HL-60 (cell line): ENCODE measurements around the gene ARHGAP24.

Experiments used
- DNase-seq, 2 experiments: peaks; one replicate each; pipeline ENCODE4 v3.0.0-alpha.2; 2010 to 2020; ENCODE audit warnings: low read depth in 1 of 2, low spot score in 1 of 2
- H3K27ac ChIP-seq: fragments of 250-450 bp; sonication (Bioruptor Pico); replicated peaks from 2 replicates; pipeline ENCODE4 v1.5.1; 2020; ENCODE audit warnings: mild to moderate bottlenecking, moderate library complexity
- H3K27me3 ChIP-seq: fragments of 250-450 bp; sonication (Bioruptor Pico); 2 replicates; pipeline ENCODE4 v1.5.1; 2021; ENCODE audit warnings: mild to moderate bottlenecking, moderate library complexity; ENCODE audit not compliant: insufficient read depth, poor library complexity, severe bottlenecking
- H3K4me3 ChIP-seq: replicated peaks from 2 replicates; pipeline ENCODE4 v1.5.1; 2011; ENCODE audit warnings: mild to moderate bottlenecking, control low read depth, low read length; ENCODE audit not compliant: insufficient read depth
- CTCF ChIP-seq: IDR thresholded peaks from one replicate; pipeline ENCODE4 v1.5.1; 2011; ENCODE audit warnings: low read length, control low read depth, inconsistent platforms; ENCODE audit not compliant: insufficient read depth
- GABPA ChIP-seq: IDR thresholded peaks from 2 replicates; pipeline ENCODE4 v1.6.1; 2012; ENCODE audit warnings: low read depth
- POLR2AphosphoS5 ChIP-seq: IDR thresholded peaks from 2 replicates; pipeline ENCODE4 v1.6.1; 2012; ENCODE audit warnings: low read depth
- SPI1 ChIP-seq: IDR thresholded peaks from 2 replicates; pipeline ENCODE4 v1.6.1; 2012; ENCODE audit warnings: low read depth, mild to moderate bottlenecking, borderline replicate concordance
- long read RNA-seq: library from polyadenylated mRNA; unstranded; transcript quantifications from one replicate; pipeline ENCODE4 v2.0.0, GENCODE V29; 2020
- TF ChIP-seq, protein P1 (sequence below): IDR thresholded peaks from 2 replicates; pipeline ENCODE4 v1.6.1; 2012; ENCODE audit warnings: low read depth; ENCODE audit not compliant: insufficient replicate concordance

ARHGAP24 gene
- long read RNA-seq: 0 reads

GRCh38 chr4:85474818-85475630, at the start of gene ARHGAP24:
TSS of gene ARHGAP24 (plus strand) at chr4:85475150.
- TF ChIP-seq POLR2AphosphoS5 (peak; percentile 74), CTCF (no peak), GABPA (peak; percentile 56; the same call in 1 of the 2 replicates), SPI1 (peak; percentile 80)
- TF ChIP-seq, protein P1, sequence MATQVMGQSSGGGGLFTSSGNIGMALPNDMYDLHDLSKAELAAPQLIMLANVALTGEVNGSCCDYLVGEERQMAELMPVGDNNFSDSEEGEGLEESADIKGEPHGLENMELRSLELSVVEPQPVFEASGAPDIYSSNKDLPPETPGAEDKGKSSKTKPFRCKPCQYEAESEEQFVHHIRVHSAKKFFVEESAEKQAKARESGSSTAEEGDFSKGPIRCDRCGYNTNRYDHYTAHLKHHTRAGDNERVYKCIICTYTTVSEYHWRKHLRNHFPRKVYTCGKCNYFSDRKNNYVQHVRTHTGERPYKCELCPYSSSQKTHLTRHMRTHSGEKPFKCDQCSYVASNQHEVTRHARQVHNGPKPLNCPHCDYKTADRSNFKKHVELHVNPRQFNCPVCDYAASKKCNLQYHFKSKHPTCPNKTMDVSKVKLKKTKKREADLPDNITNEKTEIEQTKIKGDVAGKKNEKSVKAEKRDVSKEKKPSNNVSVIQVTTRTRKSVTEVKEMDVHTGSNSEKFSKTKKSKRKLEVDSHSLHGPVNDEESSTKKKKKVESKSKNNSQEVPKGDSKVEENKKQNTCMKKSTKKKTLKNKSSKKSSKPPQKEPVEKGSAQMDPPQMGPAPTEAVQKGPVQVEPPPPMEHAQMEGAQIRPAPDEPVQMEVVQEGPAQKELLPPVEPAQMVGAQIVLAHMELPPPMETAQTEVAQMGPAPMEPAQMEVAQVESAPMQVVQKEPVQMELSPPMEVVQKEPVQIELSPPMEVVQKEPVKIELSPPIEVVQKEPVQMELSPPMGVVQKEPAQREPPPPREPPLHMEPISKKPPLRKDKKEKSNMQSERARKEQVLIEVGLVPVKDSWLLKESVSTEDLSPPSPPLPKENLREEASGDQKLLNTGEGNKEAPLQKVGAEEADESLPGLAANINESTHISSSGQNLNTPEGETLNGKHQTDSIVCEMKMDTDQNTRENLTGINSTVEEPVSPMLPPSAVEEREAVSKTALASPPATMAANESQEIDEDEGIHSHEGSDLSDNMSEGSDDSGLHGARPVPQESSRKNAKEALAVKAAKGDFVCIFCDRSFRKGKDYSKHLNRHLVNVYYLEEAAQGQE: peak; percentile 59
- Histone ChIP-seq H3K4me3 (peak within 1 kb of the TSS; percentile 46), H3K27ac (peak within 1 kb of the TSS; percentile 87), H3K27me3 (no peaks in the 10 kb centered on the region)
- peak; percentile 62 to 96 for DNase-seq

GRCh38 chr4:85426366-85426765, 48.6 kb upstream of the ARHGAP24 start:
- DNase-seq: no peak
- TF ChIP-seq, protein P1: no peak
- no peak for TF ChIP-seq POLR2AphosphoS5
- TF ChIP-seq GABPA: no peak
- TF ChIP-seq CTCF: no peak
- no peak for TF ChIP-seq SPI1
- H3K4me3 ChIP-seq: no peak overlapping the region
- no peaks in the 10 kb centered on the region for H3K27me3 ChIP-seq
- H3K27ac ChIP-seq: no peak overlapping the region

DNA sequence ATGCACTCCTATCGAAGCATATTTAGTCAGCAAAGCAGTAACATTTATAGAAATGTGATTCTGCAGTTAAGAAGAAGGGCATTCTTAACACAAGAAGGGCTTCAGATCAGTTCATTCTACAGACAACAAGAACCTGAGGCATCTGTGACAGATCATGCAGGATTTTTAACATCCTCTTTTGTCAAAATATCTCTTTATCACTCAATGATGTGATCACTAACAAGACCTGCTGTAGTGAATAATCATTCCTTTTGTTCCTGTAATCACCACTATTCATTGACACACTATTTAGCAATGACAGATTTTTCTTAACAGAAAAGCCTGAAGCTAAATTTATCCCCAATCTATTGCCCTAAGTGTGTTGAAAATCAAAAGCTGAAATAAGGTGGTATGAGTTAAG, 47.8 kb upstream of the ARHGAP24 start:
- H3K27ac ChIP-seq: no peak overlapping the region
- H3K4me3 ChIP-seq: no peak overlapping the region
- H3K27me3 ChIP-seq: no peaks in the 10 kb centered on the region
- TF ChIP-seq GABPA: no peak
- TF ChIP-seq SPI1: no peak
- TF ChIP-seq CTCF: no peak
- TF ChIP-seq, protein P1: no peak
- TF ChIP-seq POLR2AphosphoS5: no peak
- DNase-seq: no peak
